RPMI8226 (cell line): ENCODE data around the gene AKAP6.

Experiments used
- DNase-seq: peaks from one replicate; pipeline ENCODE4 v3.0.0-alpha.2; 2015

The AKAP6 gene

GRCh38 chr14:32630701-32631100, 301.6 kb downstream of the AKAP6 start:
- no peak for DNase-seq

DNA sequence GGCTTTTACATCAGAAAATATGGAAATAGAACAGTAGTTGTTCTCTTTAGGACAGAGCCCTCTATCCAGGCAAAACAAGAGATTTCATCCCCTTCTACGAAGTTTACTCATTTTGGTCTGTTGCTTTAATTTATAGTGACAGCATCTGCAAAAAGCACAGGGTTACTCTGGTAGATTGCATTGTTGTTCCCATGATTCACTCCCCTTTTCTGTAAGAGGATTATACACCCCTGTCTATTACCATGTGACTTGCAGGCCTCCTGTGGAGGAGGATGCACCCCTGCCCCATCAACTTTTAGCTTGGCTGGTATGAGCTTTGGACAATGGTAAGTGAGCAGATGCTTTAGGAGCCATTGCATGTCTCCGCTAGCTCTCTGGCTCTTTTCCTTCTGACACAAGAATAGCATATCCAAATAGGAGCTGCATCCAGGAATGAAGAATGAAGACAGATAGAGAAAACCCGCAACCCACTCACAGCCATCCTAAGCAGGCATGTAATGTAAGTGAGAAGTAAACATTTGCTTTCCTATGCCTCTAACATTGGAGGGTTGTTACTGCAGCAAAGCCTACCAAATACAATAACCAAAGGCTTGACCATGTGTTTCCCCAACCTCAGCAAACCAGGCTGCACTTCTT, 304.2 kb downstream of the AKAP6 start:
- DNase-seq, result no peak

DNA sequence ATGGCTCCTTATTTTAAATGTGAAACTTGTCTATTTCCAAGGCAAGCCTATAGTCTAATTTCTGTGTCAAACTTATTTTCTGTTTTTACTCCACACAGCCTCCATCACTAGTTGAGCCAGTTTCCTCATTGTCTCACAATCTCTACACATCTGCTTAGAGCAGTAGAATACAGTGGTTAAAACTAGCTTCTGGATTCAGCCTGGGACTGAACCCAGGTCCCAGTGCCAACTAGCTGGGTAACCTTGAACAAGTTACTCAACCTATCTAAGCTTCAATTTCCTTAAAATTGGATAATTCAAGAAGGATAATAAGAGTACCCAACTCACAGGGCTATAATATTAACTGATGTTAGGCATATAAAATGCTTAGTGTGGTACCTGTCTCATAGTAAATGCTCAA, 304.8 kb downstream of the AKAP6 start:
- no peak for DNase-seq

DNA sequence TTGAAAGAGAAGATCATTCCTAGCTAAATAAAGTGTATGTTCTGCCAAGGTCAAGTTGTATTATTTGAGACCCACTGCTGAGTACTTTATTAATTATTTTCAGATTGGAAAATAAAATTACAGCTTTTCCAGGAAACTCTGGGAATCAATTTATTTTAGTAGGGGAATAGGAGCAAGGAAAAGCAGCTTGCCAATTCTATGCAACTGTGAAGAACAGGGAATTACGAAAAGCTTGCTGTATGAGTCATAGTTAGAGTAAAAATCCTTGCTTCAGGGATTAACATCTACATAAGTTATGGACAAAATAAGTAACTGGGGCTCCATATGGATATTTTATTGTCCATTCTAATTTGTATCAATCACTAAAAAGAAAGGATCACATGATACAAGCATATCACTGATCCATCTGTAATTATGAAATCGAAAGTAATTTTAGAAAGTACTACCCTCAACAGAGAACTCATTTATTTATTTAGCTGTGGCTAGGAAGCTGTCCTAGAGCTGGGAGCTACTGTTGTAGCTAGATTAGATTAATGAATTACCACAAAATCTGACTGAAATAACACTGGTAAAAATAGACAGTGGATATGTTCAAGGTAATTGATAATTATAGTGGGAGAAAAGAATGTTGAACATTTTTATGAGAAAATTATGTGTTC, 306.1 kb downstream of the AKAP6 start:
- no peak for DNase-seq

DNA sequence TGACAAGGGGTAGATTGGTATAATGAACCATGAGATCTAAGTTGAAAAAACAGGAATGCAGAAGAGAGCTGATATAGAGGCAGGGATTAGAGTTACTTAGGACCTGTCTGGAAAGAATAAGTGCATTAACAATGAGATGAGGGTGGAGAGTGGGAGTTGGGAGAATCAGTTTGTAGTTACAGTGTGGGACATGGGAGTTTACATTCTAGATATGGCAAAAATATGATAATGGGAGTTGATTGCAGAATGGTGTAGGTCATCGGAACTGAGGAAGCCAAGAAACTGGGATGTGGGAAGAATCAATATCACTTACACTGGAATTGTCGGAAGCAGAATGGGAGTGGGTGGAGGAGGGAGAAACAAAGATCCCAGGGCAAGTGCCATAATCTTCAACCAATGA, 308.5 kb downstream of the AKAP6 start:
- no peak for DNase-seq

GRCh38 chr14:32639208-32639607, 310.1 kb downstream of the AKAP6 start:
- no peak for DNase-seq

DNA sequence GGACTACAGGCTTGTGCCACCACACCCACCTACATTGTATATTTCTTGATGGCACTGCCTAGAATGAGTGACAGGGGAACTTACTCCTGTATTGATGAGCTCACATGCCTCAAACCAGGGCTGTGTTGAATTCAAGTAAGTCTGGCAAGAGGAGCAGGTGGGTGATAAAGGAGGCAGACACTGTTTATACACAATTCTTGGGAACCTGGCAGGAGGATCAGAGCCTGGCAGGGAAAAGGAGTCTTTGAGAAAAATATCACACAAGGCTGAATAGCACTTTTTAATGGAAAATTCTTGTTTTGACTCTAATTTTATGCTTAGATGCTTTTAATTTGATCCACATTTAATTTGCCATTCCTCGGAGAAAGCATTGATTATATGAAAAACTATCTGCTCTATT, 316.5 kb downstream of the AKAP6 start:
- DNase-seq, result no peak

DNA sequence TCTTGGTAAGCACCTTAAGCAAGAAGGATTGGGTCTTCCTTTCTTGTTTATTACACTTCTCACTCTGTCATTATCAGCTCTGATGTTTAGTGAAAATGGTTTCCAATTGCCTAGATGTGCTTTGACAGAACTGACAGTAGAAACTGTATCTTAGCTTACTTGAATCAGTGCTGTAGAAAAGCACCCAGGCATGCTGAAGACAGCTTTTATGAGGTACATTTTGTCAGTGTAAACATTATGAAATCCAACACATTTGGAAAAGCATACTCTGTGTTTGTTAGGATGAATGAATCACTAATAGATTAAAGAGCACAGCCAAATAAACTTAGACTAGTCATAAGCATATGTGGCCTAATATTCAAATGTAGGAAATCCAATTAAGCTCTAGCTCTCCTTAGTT, 319.3 kb downstream of the AKAP6 start:
- no peak for DNase-seq

GRCh38 chr14:32650030-32650429, 320.9 kb downstream of the AKAP6 start:
- DNase-seq, result no peak

GRCh38 chr14:32650665-32651064, 321.6 kb downstream of the AKAP6 start:
- no peak for DNase-seq

GRCh38 chr14:32654106-32654505, 325.0 kb downstream of the AKAP6 start:
- DNase-seq, result no peak

GRCh38 chr14:32656601-32657000, 327.5 kb downstream of the AKAP6 start:
- no peak for DNase-seq

DNA sequence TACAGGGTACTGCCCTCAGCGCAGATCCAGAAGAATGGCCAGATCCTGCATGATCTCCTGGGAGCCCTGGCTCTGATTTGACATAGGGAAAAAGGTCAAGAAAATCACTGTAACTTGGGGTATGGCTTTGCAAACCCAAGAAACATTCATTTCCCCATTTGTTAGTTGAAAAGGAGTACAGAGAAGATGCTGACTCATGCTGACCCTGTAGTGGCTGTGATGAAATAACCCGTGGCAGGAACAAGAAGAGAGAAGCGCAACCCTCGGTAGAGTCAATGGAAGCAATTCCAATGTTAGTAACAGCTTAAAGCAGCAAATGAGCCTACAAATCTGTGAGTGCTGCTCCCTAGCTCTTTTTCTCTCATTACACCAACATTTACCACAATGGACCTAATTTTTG, 328.0 kb downstream of the AKAP6 start:
- peak; percentile 33 for DNase-seq

GRCh38 chr14:32661216-32661615, 332.1 kb downstream of the AKAP6 start:
- DNase-seq, result no peak

DNA sequence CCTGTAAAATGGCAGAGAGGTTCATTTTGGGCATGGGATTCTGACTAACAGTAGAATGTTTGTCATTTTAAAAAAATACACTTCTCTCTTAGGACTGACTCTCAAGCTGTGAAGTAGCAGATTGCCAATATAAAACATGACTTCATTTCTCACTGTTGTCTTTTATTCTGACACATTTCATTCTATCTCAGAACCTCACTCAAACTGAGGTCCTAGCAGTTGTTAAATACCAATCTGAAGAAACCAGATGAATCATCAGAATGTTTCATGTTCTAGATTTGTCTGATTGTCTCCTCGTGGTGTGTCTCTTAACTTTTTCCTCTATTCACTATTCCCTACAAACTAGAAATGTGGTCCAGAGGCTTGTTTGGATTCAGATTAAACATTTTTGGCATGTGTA, 333.1 kb downstream of the AKAP6 start:
- no peak for DNase-seq

GRCh38 chr14:32666308-32666707, 337.2 kb downstream of the AKAP6 start:
- DNase-seq, result no peak

DNA sequence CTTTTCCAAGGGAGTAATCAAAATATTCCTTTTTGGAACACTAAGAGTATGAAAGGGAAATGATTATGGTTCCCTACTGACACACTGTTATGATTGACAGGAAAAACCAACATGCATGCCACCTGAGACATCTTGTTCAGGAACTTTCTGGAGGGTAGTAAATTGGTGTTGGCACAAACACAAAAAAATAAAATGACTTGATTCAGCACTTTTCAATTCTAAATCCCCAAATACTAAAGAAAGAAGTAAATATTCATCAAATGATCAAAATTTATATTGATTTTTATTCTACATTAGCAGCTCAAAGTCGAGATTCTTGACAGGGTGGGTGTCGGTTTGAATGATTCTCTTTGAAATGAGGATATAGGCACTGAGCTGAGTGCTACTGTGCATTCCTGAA, 338.2 kb downstream of the AKAP6 start:
- DNase-seq, result no peak

GRCh38 chr14:32667791-32668190, 338.7 kb downstream of the AKAP6 start:
- no peak for DNase-seq

DNA sequence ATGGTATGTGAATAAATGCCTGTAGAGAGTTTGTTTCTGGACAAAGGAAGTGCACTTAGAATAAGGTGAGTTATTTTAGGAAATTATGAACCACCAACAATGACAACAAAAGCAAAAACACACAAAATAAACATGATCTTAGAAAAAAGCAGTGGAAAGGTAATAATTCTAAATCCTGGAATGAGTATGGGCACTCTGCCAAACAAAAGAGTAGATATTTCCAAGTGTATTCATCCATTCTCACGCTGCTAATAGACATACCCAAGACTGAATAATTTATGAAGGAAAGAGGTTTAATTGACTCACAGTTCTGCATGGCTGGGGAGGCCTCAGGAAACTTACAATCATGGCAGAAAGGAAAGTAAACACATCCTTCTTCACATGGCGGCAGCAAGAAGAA, 340.3 kb downstream of the AKAP6 start:
- DNase-seq, result no peak

DNA sequence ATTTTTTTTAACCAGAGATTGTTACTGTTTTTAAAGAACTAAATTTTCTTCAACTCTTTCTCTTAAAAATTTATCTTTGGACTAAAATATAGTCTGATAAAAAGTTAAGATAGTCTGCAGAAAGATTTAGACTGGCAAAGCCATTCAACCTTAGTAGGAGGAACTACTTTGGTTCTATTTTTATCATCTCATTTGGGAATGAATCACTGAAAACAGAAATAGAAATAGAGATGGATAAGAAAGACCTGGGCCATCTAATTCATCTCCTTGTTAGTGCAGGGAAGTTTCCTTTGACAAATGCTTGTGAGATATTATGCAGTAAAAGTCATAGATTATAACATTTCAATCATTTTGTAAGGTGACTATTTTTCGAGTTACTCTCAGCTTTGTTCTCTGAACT, 346.3 kb downstream of the AKAP6 start:
- no peak for DNase-seq

DNA sequence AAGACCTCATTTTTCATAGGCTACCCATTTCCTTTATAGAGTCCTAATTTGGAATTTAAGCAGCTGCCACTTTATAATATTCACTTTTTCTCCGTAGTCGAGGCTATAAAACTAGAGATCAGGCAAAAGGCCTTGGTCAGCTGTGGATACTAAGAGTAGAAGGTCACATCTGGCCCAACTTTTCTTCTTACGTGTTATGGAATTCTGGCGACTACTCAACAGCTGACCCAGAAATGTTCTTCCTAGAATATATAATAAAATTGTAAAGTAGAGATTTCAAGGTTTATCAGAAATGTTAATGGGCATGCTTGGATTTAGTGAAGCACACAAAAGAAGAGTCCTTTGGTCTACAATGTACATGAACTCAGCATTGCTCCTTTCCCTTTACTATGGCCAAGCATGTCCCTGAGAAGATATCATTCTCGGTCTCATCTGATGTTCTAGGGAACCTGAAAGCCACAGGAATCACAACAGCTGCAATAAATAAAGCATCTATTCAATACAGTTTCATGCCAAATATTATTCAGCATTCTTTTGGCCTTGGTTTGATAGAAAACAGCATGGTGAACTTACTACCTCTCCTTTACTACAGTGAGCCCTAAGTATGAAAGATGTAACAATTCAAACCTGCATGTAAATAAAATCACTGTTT, 348.2 kb downstream of the AKAP6 start:
- DNase-seq, result no peak

- DNase-seq, result no peak
Observed at GRCh38 chr14:32678088-32678487, 349.0 kb downstream of the AKAP6 start.

GRCh38 chr14:32679927-32680612, 351.0 kb downstream of the AKAP6 start:
- no peak for DNase-seq

DNA sequence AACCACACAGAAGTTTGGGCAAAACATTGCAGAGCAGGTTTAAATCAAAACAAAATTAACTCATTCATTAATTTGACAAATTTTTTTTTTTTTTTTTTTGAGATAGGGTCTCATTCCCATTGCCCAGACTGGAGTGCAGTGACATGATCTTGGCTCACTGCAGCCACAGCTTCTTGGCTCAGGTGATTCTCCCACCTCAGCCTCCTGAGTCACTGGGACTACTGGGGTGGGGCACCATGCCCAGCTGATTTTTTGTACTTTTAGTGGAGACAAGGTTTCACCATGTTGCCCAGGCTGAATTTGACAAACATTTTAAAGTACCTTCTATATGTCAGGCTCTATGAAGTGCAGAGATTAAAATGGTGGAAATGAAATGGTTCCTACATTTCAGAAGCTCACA, 352.5 kb downstream of the AKAP6 start:
- DNase-seq, result no peak
